Neural crest cell (in vitro differentiated cells): ENCODE data around the gene PRRT1B. TPM values are rescaled to one million over a fixed set of nuclear protein-coding genes. Genes with fewer than 3 reads are reported as not detected.
A peak's percentile ranks its signal among the peaks of the same experiment; 100 is the strongest.

Experiments used
- DNase-seq: peaks from one replicate; pipeline ENCODE4 v3.0.0; 2021; ENCODE audit warnings: low read depth, mixed read lengths, low spot score
- H3K27ac Mint-ChIP-seq: one replicate; pipeline ENCODE4 v1.8.0; 2021; ENCODE audit warnings: mild to moderate bottlenecking, mixed read lengths; ENCODE audit not compliant: unreplicated experiment
- H3K27me3 Mint-ChIP-seq: 2 replicates; pipeline ENCODE4 v1.8.0; 2021; ENCODE audit warnings: low read depth, mild to moderate bottlenecking, mixed read lengths
- H3K36me3 Mint-ChIP-seq: 2 replicates; pipeline ENCODE4 v1.8.0; 2021; ENCODE audit warnings: low read depth, mild to moderate bottlenecking, mixed read lengths
- H3K4me1 Mint-ChIP-seq: 2 replicates; pipeline ENCODE4 v1.8.0; 2021; ENCODE audit warnings: mixed read lengths
- H3K4me3 Mint-ChIP-seq: one replicate; pipeline ENCODE4 v1.8.0; 2021; ENCODE audit warnings: mild to moderate bottlenecking, mixed read lengths
- H3K9me3 Mint-ChIP-seq: 2 replicates; pipeline ENCODE4 v1.8.0; 2021; ENCODE audit warnings: mixed read lengths
- CTCF ChIP-seq: fragments of 200-600 bp; sonication (generic); conservative IDR thresholded peaks from 2 replicates; pipeline ENCODE4 v1.5.0; 2021; ENCODE audit warnings: antibody characterized with exemption, mild to moderate bottlenecking
- total RNA-seq: library from RNA; stranded (reverse); gene quantifications from 2 replicates; pipeline ENCODE4 v1.2.1, GENCODE V29; 2021

The PRRT1B gene
- total RNA-seq, 1 donor from 2014 or later: not detected

DNA sequence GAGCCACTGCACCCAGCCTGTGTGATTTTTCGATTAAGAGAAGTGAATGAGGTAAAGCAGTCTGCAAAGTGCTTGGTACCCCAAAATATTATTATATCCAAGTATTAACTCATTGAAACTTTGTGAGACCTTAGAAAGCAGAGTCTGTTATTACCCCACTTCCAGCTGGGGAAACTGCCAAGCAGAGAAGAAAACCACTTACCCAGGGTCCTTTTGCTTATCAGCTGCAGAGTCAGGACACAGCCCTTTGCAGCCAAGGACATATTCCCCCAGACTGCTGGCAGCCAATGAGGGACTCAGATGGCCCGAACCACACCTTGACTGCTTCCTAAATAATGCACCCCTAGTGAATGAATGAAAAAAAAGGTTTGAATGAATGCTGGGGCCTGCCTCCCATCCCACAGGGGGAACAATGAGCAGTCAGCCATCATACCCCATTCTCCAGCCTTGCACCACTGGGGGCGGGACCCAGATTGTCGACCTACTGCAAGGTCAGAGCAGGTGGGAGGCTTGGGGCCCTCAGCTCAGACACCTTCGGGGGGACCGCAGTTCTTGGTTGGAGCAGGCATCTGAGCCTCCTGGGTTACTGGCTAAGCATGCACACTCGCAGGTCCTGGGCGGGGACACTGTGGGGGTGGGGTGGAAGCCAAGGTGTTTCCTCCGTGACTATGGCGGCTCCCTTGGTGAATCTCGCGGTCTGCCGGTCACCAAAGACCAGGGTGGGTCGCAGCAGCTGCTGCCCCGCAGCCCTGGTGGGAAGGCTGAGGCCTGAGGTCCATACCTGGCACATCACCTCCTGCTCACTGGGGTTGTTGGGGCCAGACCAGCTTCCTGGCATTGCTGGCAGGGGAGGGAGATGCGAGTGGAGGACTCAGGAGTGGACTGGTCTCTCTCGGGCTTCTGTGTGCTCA is 29.7 kb downstream of the PRRT1B start:
- Mint-ChIP-seq H3K27ac (no peak overlapping the region), H3K4me1 (no peaks in the 10 kb centered on the region), H3K9me3 (no peaks in the 10 kb centered on the region), H3K27me3 (no peaks in the 10 kb centered on the region), H3K4me3 (no peak overlapping the region), H3K36me3 (peaks cover 2% of the 10 kb centered on the region)
- TF ChIP-seq CTCF: no peak
- DNase-seq: no peak

- peaks cover 1% of the 10 kb centered on the region for H3K36me3 Mint-ChIP-seq
- no peak overlapping the region for H3K4me3 Mint-ChIP-seq
- no peak for DNase-seq
- no peak for TF ChIP-seq CTCF
- H3K4me1 Mint-ChIP-seq: no peaks in the 10 kb centered on the region
- no peak overlapping the region for H3K27ac Mint-ChIP-seq
- no peaks in the 10 kb centered on the region for H3K9me3 Mint-ChIP-seq
- H3K27me3 Mint-ChIP-seq: no peaks in the 10 kb centered on the region
These were observed 30.9 kb downstream of the PRRT1B start for GRCh38 chr9:131575946-131576853.

GRCh38 chr9:131577005-131578000 is 32.0 kb downstream of the PRRT1B start:
- no peaks in the 10 kb centered on the region for H3K4me1 Mint-ChIP-seq

DNA sequence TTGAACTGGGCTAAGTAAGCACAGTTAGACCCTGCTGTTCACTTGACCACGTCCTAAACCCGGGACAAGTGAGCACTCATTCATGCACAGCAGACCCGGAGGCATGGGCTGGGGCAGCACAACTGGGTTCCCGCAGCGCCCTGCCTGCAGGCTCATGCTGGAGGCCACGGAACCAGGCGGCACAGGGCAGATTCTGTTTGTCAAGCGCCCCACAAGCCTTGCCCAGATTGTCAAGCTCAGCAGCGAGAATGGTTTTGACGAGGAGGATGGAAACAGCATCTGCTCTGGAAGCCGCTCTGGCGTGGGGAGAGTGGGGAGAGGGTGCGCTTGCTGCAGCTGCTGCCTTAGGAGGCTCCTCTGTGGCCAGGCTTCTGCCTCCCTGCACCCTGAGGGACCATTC is 32.7 kb downstream of the PRRT1B start:
- DNase-seq: no peak
- H3K4me3 Mint-ChIP-seq: no peak overlapping the region

More at GRCh38 chr9:131577005-131578000, 32.0 kb downstream of the PRRT1B start:
- Mint-ChIP-seq H3K27ac (no peak overlapping the region), H3K27me3 (no peaks in the 10 kb centered on the region), H3K4me3 (no peak overlapping the region), H3K9me3 (no peaks in the 10 kb centered on the region), H3K36me3 (no peaks in the 10 kb centered on the region)
- DNase-seq: no peak
- no peak for TF ChIP-seq CTCF

More for the DNA sequence above, 32.7 kb downstream of the PRRT1B start:
- H3K9me3 Mint-ChIP-seq: no peaks in the 10 kb centered on the region
- no peaks in the 10 kb centered on the region for H3K36me3 Mint-ChIP-seq
- TF ChIP-seq CTCF: no peak
- H3K27ac Mint-ChIP-seq: peak overlapping the region; percentile 86
- H3K27me3 Mint-ChIP-seq: no peaks in the 10 kb centered on the region
- no peaks in the 10 kb centered on the region for H3K4me1 Mint-ChIP-seq
